K562 (cell line): ENCODE results near the gene PTRH1. TPM values are rescaled to one million over a fixed set of nuclear protein-coding genes. Genes with fewer than 3 reads are reported as not detected.

Source experiments
- ATF7 ChIP-seq: fragments of 450-650 bp; IDR thresholded peaks from 2 replicates; pipeline ENCODE4 v1.7.1; 2014; ENCODE audit warnings: mild to moderate bottlenecking, moderate library complexity
- BCL6 ChIP-seq: fragments of 250-450 bp; sonication (Bioruptor Pico); IDR thresholded peaks from 2 replicates; pipeline ENCODE4 v1.4.0; 2020
- BMI1 ChIP-seq: fragments of 150-350 bp; IDR thresholded peaks from 2 replicates; pipeline ENCODE4 v1.6.1; 2014; ENCODE audit warnings: low read length
- EGR1 ChIP-seq: fragments of 450-650 bp; conservative IDR thresholded peaks from 2 replicates; pipeline ENCODE4 v1.6.1; 2017; ENCODE audit warnings: mild to moderate bottlenecking
- GABPB2 ChIP-seq: fragments of 250-450 bp; sonication (Bioruptor Pico); conservative IDR thresholded peaks from 2 replicates; pipeline ENCODE4 v1.5.1; 2021; ENCODE audit warnings: mild to moderate bottlenecking
- PCBP2 ChIP-seq: fragments of 200-400 bp; formaldehyde crosslinking; IDR thresholded peaks from 2 replicates; pipeline ENCODE4 v1.6.1; 2018; ENCODE audit warnings: low read length, low read depth, mild to moderate bottlenecking, moderate library complexity; ENCODE audit not compliant: poor library complexity, severe bottlenecking
- PHB ChIP-seq: fragments of 250-450 bp; sonication (Bioruptor Pico); IDR thresholded peaks from 2 replicates; pipeline ENCODE4 v1.5.0; 2021
- PML ChIP-seq: IDR thresholded peaks from 2 replicates; pipeline ENCODE4 v1.6.1; 2012; ENCODE audit warnings: low read length, inconsistent platforms
- POLR3A ChIP-seq: IDR thresholded peaks from 2 replicates; pipeline ENCODE4 v1.6.1; 2011; ENCODE audit warnings: borderline replicate concordance, mild to moderate bottlenecking, moderate library complexity; ENCODE audit not compliant: insufficient read length, insufficient read depth; ENCODE audit errors: extremely low read depth
- RNF2 ChIP-seq: sonication (generic); IDR thresholded peaks from 2 replicates; pipeline ENCODE4 v1.6.1; 2016
- SIX5 ChIP-seq, 2 experiments: IDR thresholded peaks; 2 replicates each; pipeline ENCODE4 v1.6.1; 2011; ENCODE audit warnings: low read length in 2 of 2, borderline replicate concordance in 1 of 2, low read depth in 1 of 2, mild to moderate bottlenecking in 1 of 2, moderate library complexity in 1 of 2; ENCODE audit not compliant: insufficient read depth in 1 of 2
- SLC30A9 ChIP-seq: fragments of 250-450 bp; sonication (Bioruptor Pico); IDR thresholded peaks from 2 replicates; pipeline ENCODE4 v1.8.0; 2022; ENCODE audit warnings: mild to moderate bottlenecking, moderate library complexity
- TAF7 ChIP-seq: fragments of 450-650 bp; IDR thresholded peaks from 2 replicates; pipeline ENCODE4 v1.6.1; 2016; ENCODE audit warnings: missing genetic modification characterization, missing compliant biosample characterization
- XRCC3 ChIP-seq: fragments of 450-650 bp; IDR thresholded peaks from 2 replicates; pipeline ENCODE4 v1.6.1; 2017; ENCODE audit warnings: mild to moderate bottlenecking, moderate library complexity
- ZNF197 ChIP-seq: fragments of 200-800 bp; sonication (Bioruptor generic); IDR thresholded peaks from 2 replicates; pipeline ENCODE4 v1.6.1; 2016; ENCODE audit warnings: low read depth, missing genetic modification characterization, missing compliant biosample characterization
- ZNF239 ChIP-seq: fragments of 250-450 bp; sonication (Bioruptor Pico); IDR thresholded peaks from 2 replicates; pipeline ENCODE4 v1.4.0; 2020; ENCODE audit warnings: mild to moderate bottlenecking
- ZNF282 ChIP-seq: sonication (generic); formaldehyde crosslinking; IDR thresholded peaks from 2 replicates; pipeline ENCODE4 v1.8.1; 2023; ENCODE audit warnings: missing genetic modification reagents
- polyA plus RNA-seq, 8 experiments: library from polyadenylated mRNA; depleted of rRNA in 4 of 8; stranded (reverse) in 5 of 8; unstranded in 3 of 8; fragments of >200 nt; fragmentation: Nextera tagmentation in 2 of 8; fragmentation: Illumina TruSeq in 1 of 8; extraction: Ambion mirVana in 2 of 8; extraction: Trizol in 1 of 8; gene quantifications; 2 replicates each; pipeline versions ENCODE4 v1.2.1 to v1.2.3, GENCODE V29; 2011 to 2014; ENCODE audit warnings: inconsistent platforms in 1 of 8, missing spikeins in 1 of 8
- total RNA-seq, 7 experiments: library from RNA; depleted of rRNA in 6 of 7; stranded (reverse); fragments of >200 nt in 6 of 7; fragmentation: Illumina TruSeq in 2 of 7; extraction: Trizol in 2 of 7; gene quantifications; 2 replicates each; pipeline versions ENCODE4 v1.2.1 to v1.2.3, GENCODE V29; 2011 to 2021; ENCODE audit warnings: low replicate concordance in 1 of 7
- TF ChIP-seq, protein P1 (sequence below): fragments of 450-650 bp; formaldehyde crosslinking; IDR thresholded peaks from 2 replicates; pipeline ENCODE4 v1.4.0; 2020; ENCODE audit warnings: mild to moderate bottlenecking, moderate library complexity
- TF ChIP-seq, protein P2 (sequence below): IDR thresholded peaks from 2 replicates; pipeline ENCODE4 v1.6.1; 2014; ENCODE audit warnings: antibody characterized with exemption
- TF ChIP-seq, protein P3 (sequence below): IDR thresholded peaks from 3 replicates; pipeline ENCODE4 v1.6.1; 2011; ENCODE audit warnings: borderline replicate concordance, mild to moderate bottlenecking; ENCODE audit not compliant: insufficient read length, insufficient read depth
- TF ChIP-seq, protein P4 (sequence below): fragments of 450-650 bp; formaldehyde crosslinking; IDR thresholded peaks from 2 replicates; pipeline ENCODE4 v1.4.0; 2022; ENCODE audit warnings: missing genetic modification characterization
- TF ChIP-seq, protein P5 (sequence below), 2 experiments: fragments of 450-650 bp; conservative IDR thresholded peaks; 2 replicates each; pipeline ENCODE4 v1.6.1; 2017; ENCODE audit warnings: mild to moderate bottlenecking in 2 of 2, moderate library complexity in 2 of 2

PTRH1 gene
- total and polyA plus RNA-seq, 9 of the 15 experiments (the other 6 are each of a cell fraction or from before 2014, with no cell fraction given) = 0.63 to 43.1 (median 5.7) TPM

DNA sequence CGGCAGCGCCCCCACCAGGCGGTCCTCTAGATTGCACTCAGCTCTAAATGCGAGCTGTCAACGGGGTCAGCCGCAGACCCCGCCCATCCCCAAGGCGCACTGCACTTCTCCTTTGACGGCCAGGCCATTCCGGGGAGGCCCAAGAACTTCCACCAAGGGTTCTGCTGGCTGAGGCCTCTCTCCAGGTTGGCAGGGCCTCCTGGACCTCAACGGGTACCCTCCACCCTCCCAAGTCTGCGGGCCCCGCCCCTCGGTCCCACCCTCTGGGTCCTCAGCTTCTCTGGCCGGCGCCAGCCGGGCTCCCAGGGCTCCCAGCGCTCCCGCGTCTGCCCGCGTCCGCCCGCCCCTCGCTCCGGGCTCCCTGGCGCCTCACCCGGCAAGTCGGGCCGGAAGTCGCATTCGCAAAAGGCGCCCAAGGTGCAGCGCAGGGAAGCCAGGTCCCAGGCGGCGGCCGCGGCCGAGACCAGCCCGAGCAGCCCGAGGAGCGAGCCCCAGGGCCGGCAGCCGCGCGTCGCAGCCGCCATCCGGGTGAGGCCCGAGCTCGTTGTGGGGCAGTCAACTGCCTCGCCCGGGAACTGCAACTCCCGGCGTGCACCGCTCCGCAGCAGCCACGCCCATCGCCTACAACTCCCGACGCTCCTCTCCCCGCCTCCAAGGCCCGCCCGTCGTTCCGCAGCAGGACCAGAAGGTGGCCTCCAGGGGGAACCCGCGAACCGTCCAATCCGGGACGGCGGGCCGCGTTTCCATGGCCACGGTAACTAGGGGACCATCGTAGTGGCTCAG lies 19.5 kb upstream of the PTRH1 start, which contains the start of gene TOR2A (continued):
- peak; percentile 79 to 87 for TF ChIP-seq SIX5 (IDR thresholded peaks at IDR 0.05; ENCODE audit: borderline replicate concordance in 1 of 2, insufficient read depth in 1 of 2, low read depth in 1 of 2, low read length in 2 of 2)
- TF ChIP-seq, protein P1, sequence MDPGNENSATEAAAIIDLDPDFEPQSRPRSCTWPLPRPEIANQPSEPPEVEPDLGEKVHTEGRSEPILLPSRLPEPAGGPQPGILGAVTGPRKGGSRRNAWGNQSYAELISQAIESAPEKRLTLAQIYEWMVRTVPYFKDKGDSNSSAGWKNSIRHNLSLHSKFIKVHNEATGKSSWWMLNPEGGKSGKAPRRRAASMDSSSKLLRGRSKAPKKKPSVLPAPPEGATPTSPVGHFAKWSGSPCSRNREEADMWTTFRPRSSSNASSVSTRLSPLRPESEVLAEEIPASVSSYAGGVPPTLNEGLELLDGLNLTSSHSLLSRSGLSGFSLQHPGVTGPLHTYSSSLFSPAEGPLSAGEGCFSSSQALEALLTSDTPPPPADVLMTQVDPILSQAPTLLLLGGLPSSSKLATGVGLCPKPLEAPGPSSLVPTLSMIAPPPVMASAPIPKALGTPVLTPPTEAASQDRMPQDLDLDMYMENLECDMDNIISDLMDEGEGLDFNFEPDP = no peak
- TF ChIP-seq PHB (CRISPR knock-in tag) = no peak
- peak; percentile 73 for TF ChIP-seq ATF7
- peak; percentile 59; the same call in 1 of the 2 replicates for TF ChIP-seq RNF2
- TF ChIP-seq, protein P2, sequence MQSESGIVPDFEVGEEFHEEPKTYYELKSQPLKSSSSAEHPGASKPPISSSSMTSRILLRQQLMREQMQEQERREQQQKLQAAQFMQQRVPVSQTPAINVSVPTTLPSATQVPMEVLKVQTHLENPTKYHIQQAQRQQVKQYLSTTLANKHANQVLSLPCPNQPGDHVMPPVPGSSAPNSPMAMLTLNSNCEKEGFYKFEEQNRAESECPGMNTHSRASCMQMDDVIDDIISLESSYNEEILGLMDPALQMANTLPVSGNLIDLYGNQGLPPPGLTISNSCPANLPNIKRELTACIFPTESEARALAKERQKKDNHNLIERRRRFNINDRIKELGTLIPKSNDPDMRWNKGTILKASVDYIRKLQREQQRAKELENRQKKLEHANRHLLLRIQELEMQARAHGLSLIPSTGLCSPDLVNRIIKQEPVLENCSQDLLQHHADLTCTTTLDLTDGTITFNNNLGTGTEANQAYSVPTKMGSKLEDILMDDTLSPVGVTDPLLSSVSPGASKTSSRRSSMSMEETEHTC = no peak
- TF ChIP-seq, protein P3, sequence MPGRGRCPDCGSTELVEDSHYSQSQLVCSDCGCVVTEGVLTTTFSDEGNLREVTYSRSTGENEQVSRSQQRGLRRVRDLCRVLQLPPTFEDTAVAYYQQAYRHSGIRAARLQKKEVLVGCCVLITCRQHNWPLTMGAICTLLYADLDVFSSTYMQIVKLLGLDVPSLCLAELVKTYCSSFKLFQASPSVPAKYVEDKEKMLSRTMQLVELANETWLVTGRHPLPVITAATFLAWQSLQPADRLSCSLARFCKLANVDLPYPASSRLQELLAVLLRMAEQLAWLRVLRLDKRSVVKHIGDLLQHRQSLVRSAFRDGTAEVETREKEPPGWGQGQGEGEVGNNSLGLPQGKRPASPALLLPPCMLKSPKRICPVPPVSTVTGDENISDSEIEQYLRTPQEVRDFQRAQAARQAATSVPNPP = no peak
- no peak for TF ChIP-seq XRCC3
- TF ChIP-seq, protein P4, sequence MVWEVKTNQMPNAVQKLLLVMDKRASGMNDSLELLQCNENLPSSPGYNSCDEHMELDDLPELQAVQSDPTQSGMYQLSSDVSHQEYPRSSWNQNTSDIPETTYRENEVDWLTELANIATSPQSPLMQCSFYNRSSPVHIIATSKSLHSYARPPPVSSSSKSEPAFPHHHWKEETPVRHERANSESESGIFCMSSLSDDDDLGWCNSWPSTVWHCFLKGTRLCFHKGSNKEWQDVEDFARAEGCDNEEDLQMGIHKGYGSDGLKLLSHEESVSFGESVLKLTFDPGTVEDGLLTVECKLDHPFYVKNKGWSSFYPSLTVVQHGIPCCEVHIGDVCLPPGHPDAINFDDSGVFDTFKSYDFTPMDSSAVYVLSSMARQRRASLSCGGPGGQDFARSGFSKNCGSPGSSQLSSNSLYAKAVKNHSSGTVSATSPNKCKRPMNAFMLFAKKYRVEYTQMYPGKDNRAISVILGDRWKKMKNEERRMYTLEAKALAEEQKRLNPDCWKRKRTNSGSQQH (CRISPR knock-in tag) = no peak
- no peak for TF ChIP-seq TAF7
- peak; percentile 66; the same call in 1 of the 2 replicates for TF ChIP-seq PML
- TF ChIP-seq ZNF239 (CRISPR knock-in tag) = no peak
- TF ChIP-seq BMI1 = peak; percentile 96
- TF ChIP-seq BCL6 (CRISPR knock-in tag) = no peak
- peak; percentile 22; the same call in 1 of the 2 replicates for TF ChIP-seq EGR1
- TF ChIP-seq PCBP2 = no peak
- TF ChIP-seq, protein P5, sequence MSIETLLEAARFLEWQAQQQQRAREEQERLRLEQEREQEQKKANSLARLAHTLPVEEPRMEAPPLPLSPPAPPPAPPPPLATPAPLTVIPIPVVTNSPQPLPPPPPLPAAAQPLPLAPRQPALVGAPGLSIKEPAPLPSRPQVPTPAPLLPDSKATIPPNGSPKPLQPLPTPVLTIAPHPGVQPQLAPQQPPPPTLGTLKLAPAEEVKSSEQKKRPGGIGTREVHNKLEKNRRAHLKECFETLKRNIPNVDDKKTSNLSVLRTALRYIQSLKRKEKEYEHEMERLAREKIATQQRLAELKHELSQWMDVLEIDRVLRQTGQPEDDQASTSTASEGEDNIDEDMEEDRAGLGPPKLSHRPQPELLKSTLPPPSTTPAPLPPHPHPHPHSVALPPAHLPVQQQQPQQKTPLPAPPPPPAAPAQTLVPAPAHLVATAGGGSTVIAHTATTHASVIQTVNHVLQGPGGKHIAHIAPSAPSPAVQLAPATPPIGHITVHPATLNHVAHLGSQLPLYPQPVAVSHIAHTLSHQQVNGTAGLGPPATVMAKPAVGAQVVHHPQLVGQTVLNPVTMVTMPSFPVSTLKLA (conservative IDR thresholded peaks at IDR 0.05) = peak in 1 of 2 experiments; percentile 78
- TF ChIP-seq SLC30A9 (CRISPR knock-in tag) = no peak
- TF ChIP-seq POLR3A = no peak
- TF ChIP-seq ZNF282 (CRISPR knock-in tag) = 0 out of 2 replicates have a peak, but pooled peaks have one; percentile 56
- no peak for TF ChIP-seq GABPB2
- TF ChIP-seq ZNF197 (CRISPR knock-in tag) = no peak
